Inflammatory macrophage treated with lipopolysaccharide for 1 hour (primary cell): ENCODE results near the gene PLEKHO2.

Source experiments
- DNase-seq, 2 donors: peaks; one replicate each; pipeline ENCODE4 v3.0.0-alpha.2; 2020 to 2022

Gene PLEKHO2

DNA sequence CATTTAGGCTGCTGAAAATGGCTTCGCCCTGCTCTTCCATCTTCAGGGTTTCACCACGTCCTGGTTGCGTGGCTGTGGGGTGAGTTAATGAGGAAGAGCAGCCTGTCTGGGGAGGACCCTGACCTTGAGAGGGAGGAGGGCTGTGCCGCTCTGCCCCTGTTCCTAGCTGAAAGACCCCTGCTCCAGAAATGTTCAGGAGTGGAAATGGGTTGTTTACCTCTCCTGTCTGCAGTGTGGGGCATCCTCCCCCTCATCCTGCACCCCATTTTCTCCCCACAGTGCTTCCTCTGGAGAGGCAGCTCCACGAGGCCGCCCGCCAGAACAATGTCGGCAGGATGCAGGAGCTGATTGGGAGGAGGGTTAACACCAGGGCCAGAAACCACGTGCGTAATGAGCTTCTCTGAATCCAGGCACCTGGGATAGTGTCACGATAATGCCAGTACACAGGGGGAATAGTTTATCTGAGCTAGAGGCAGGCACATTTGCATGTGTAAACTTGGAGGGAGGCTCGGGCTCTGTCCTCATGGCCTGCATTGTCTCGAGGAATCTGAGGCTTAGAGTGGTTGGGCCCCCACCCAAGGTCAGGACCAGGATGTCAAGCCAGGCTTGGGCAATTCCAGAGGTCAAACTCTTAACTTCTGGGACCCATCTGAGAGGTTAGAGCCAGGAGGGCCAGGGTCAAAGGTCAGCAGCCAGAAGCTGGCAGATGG lies 74.0 kb downstream of the PLEKHO2 start:
- no peak for DNase-seq

DNA sequence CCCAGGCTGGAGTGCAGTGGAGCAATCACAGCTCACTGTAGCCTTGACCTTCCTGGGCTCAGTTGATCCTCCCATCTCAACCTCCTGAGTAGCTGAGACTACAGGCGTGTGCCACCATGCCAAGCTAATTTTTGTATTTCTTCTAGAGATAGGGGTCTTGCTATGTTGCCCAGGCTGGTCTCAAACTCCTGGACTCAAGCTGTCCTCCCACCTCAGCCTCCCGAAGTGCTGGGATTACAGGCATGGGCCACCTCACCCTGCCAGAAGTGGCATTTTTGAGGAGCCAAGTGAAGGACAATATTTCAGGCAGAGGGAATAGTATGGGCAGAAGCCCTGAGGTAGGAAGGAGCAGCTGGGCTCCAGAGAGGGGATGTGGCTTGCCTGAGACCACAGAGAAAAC lies 74.7 kb downstream of the PLEKHO2 start:
- DNase-seq: no peak

DNA sequence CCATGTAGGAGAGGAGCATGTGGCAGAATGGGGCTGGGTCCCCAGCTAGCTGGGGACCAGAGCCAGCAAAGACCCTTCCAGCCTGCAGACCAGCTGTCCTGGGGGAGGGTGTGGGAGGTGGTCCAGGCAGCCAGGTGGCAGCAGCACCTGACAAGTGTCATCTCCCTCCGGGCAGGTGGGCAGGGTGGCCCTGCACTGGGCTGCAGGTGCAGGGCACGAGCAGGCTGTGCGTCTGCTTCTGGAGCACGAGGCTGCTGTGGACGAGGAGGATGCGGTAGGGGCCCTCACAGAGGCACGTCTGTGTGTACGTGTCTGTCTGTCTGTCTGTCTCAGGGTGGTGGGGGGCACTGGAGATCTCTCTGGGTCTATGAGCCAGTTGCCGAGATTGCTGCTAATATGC lies 75.5 kb downstream of the PLEKHO2 start:
- no peak for DNase-seq
